NCI-H748 (cell line): ENCODE data around the gene SH2D6.
"Not testable (repeated sequence)": the region's sequence is repeated elsewhere in the genome, so short reads cannot be mapped to it uniquely, and the experiment has no call there.

Source experiments
- DNase-seq: peaks from one replicate; lab custom pipeline; 2025; ENCODE audit not compliant: unreplicated experiment; lab: John Stamatoyannopoulos, UW

The SH2D6 gene

DNA sequence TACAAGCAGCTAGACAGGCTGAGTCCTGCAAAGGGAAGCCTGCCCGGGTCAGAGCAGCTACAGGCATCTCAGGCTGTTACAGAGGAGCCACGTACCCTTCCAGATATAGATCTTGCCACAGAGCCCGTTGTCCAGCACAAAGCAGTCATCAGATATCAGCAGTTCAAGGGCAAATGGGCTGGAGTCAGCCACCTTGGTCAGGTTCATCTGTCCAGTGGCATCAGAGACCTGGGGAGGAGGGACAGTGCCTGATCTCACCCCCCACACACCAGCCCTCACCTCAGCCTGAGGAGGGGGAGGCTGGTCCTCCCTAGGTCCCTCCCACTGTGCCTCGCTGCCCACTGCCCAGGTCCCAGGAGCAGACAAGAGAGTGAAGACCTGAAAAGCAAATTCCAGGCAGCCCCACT lies 20.6 kb upstream of the SH2D6 start:
- no peak for DNase-seq

DNA sequence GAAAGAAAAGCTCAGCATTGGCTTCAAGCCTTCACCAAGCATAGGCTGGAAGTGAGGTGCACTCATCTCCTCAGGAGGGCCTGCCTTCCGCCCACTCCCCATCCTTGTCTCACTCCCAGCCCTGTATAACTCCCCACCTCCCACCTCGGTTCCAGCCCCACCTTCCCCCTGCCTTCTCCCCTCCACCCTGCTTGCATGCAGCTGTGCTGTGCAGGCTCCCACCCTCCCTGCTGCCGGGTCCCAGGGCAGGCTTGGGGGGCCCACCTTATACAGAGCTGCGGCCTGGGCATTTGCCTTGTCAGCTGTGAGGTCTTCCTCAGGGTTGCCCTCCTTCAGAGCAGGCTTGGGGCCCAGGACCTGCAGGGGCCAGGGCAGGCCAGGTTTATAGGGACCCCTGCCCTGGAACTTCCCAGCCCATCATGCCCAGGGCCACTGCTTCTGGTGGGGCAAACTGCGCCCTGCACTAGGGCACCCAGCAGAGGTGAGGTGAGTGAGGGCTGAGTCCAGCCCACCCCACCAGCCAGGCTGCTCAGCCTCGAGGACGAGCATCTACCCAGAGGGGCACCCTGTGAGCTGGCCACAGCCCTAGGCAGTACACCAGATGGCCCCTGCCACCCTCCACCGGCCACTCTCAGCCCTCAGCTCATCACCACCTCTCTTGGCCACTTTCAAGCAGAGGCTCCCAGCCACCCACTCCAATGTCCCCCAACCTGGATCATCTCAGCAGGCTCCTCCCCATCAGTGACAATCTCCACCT lies 19.9 kb upstream of the SH2D6 start:
- DNase-seq, result no peak

DNA sequence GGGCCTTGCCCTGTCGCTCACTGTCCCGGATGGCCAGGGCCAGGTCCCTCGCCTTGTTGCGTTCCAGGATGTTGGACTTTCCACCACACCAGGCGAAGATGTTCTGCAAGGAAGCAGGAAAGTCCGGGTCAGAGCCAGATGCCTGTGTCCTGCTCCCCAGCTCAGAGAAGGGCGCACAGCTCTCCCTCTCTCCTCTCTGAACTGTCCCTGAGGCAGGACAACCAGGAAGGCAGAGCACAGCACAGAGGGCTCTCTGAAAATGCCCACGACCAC lies 19.4 kb upstream of the SH2D6 start:
- DNase-seq, result no peak

DNA sequence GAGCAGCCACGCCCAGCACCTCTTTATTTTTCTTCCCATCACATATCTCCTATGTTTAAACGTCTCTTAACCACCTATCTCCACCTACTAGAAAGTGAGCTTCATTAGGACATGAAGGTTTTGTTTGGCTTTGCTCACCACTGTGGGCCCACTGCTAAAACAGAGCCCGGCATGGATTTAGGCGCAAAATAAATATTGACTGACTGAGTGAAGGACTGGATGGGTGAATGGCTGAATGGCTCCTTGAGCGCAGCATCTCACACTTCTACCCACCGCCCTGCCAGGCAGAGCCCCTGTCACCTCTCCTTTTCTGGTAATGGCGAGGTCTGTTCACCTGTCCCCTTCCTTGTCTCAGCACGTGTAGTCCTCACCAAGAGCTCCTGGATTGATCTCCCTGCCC lies 18.5 kb upstream of the SH2D6 start:
- DNase-seq, result peak; percentile 12

- DNase-seq, result no peak
These were observed 17.7 kb upstream of the SH2D6 start for GRCh38 chr2:85400541-85401463.

GRCh38 chr2:85401464-85401805 lies 17.1 kb upstream of the SH2D6 start:
- no peak for DNase-seq

- no peak for DNase-seq
These were observed 16.7 kb upstream of the SH2D6 start for GRCh38 chr2:85401844-85402243.

GRCh38 chr2:85405201-85406059 lies 13.1 kb upstream of the SH2D6 start:
- no peak for DNase-seq

- no peak for DNase-seq
These were observed 8.5 kb upstream of the SH2D6 start, which contains the start of gene CAPG for GRCh38 chr2:85409845-85410583. Gene CAPG, minus strand, starts transcription at chr2:85410366. Its CDS starts 8,221 bp downstream, at chr2:85402145.

DNA sequence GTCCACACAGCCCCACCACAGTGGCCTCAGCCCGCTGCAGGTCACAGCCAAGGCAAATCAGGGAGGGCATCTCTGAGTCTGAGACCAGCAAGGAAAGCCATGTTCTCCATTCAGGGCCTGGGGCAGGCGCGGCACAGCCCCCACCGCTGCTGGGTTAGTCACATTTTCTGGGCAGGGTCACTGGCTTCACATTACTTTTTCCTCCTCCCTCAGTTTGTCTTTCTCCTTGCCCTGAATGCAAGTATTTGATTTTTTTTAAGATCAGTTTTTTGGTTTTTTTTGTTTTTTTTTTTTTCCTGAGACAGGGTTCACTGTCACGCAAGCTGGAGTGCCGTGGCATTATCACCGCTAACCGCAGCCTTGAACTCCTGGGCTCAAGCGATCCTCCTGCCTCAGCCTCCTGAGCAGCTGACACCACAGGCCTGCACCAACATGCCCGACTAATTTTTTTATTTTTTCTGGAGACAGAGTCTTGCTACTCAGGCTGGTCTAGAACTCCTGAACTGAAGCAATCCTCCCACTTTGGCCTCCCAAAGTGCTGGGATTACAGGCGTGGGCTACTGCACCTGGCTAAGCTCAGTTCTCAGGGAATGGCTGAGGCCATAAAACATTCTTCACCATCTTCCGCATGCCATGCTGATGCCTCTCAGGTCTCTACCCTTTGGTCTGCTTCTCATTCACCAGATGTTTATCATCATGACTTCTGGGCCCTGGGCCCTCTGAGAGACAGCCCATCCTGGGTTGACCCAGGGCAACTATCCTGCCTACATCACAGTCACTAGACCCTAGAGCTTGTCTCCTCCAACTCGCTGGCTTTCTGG lies 7.7 kb upstream of the SH2D6 start:
- DNase-seq, result no peak

DNA sequence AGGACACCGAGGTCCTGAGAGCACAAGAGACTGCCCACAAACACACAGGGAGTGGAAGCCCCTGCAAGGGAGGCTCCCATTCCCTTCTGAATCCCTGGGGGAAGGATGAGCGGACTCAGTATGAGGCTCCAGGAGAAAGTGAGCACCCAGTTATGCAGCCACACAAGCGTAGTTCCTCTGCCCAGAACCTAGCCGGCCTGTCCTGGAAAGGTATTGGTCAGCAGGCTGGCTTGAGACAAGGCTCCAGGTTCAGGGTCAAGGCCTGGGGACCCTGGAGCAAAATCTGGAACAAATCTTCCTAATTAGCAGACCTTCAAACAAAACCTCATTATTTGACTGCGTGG lies 7.1 kb upstream of the SH2D6 start:
- no peak for DNase-seq

DNA sequence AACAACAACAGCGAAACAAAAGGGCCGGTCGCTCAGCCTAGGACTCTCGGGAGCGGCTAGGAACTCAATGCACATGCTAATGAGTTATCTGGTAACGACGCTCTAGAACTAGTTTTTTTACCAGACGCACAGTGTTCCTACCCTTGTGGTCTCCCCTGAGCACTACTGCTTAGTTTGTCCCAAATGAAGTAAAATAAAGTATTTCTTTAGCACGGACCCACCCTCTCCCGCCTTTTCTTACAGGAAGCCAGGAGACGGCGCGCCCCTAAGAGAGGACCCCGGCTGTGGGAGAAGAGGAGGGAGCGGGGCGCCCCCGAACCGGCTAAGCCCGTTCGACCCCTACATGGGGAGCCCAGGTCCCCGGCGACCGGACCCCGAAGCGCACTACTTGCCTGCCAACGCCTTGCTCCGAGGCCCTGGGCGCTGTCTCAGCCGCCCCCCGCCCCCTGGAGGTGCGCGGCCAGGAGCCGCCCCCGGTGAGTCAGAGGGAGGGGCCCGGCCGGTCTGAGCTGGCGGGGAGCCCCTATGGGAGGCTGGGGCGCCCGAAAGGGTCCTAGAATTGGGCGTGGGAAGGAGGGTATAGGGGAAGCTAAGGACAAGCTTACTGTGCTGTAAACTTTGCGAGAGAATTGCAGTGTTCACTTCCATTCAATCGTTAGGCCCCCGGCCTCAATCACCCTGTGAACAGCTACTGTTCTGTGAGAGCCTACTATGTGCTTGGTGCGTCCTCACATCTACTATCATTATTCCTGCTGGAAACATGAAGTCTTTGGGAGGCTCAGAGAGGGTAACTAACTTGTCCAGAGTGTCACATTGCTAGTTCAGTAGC lies 4.7 kb upstream of the SH2D6 start:
- DNase-seq, result peak; percentile 11

- not testable (repeated sequence) for DNase-seq
These were observed 4.1 kb upstream of the SH2D6 start for GRCh38 chr2:85414421-85414759.

DNA sequence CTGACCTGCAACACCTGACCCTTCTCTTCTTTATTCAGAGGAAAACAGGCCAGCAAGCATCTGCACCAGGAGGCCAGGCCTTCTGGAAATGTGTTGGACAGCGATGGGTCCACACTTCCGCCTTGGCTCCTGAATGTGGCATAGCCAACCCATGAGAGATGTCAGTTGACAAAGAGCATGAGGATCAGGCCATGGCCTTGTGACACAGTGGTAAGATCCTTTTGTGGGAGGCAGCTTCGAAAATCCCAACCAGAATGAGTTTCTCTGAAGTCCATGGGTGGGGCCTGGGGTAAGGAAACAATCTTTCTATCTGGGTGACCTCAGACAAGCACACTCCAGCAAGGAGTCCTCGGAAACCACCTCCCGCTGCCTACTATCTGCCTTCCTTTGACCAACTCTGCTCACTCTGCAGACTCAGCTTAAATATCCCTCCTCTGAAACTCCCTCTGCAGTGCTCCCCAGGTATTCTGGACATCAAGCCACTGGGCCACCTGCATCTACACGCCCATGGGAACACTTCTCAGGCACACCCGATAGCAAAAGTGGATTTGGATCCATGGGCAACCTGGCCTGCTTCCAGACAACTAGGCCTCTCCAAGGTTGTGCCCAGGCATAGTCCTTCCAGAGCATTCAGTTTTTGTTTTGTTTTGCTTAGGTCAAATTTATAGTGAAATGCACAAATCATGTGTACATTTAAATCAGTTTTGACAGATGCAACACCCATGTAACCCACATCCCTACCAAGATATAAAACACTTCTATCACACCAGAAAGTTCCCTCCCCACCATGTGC lies 3.6 kb upstream of the SH2D6 start:
- DNase-seq, result no peak

DNA sequence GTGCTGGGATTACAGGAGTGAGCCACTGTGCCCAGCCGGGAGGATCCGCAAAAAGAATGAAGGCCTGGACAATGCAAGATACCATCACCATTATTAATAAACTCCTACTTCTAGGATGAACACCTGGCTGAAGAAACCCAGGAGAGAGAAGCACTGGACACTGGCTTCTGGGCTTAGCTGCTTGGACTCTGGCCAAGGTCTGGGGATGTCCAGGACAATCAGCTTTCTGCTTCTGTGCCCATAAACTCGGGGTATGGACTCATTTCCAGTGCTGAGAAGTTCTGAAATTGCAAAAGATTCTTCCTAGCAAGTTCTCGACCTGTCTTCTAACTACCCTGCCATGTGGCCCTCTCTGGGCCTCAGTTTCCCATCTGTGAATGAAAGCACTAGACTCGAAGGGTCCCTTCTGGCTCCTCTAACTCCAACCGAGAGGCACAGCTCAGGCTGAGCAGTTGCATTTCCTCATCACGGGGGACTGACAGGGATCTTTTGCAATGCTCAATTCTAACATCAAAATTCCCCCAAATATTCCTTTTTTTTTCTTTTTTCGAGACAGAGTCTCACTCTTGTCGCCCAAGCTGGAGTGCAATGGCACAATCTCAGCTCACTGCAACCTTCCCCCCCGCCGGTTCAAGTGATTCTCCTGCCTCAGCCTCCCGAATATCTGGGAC lies 2.4 kb upstream of the SH2D6 start:
- DNase-seq, result no peak

DNA sequence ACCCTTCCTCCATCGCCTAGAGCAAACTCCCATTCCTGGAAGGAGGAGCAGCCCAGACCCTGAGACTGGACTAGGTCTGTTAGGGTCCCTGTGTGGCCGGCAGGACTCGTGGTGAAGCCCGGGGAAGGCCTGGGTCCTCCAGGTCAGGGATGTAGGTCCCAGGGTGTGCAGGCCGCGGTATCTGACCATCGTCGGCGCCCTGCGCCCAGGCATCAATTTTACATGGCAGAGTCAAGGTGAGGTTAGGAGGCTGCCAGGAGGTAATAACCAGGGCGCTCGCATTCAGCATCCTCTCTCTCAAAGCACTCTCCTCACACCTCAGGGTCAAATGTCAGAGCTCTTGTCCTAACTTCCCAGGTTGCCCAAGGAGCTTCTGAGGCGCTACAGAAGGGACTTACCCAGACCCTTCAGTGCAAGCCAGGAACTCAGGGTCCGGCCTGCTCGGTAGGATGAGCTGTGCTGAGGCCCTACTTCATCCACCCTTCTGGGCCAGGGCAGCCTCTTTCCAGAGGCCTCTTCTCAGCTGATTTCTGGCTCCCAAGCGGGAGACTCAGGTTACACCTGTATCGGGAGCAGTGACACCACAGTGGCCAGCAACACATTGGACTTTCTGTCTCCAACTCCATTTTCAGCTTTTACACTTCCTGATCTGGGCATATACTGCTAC lies 628 bp downstream of the SH2D6 start:
- DNase-seq, result peak; percentile 29

DNA sequence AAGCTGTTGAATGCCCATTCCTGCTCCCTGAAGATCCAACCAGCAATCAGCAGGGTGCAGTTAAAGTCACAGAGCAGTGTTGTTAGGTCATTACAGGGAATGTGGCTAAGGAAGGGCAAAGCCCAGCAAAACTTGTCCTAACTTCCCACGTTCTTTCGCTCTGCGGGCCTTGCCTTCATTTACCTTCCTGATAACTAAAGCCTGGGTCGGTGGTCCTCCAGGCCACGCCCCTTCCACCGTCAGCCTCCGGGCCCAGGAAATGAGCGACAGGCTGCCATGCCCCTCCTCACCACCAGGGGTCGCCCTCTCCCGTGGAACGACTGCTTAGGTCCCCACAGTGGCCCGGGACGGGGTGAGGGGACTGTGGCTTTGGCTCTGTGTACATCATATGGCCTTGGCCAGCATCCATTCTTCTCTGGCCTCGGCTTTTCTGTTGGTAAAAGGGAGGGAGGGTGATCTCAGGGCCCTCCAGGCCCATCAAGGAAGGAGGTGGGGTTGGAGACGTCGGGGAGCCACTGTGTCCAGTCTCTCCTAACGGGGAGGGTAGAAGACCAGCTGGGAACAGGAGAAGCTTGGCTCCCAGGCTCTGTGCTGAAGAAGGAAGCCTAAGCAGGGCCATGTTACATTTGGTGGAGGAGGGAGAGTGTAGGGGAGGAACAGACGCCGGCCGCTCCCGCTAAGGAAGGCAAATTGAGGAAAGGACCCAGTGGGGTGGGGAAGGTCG lies 2.2 kb downstream of the SH2D6 start:
- DNase-seq, result peak; percentile 75
